Measurements from ENCODE around the gene GJD3. TPM values are rescaled to one million over a fixed set of nuclear protein-coding genes. Genes with fewer than 3 reads are reported as not detected.
A peak's percentile ranks its signal among the peaks of the same experiment; 100 is the strongest.

GJD3 gene
- total RNA-seq, 1 donor from 2014 or later = not detected

DNA sequence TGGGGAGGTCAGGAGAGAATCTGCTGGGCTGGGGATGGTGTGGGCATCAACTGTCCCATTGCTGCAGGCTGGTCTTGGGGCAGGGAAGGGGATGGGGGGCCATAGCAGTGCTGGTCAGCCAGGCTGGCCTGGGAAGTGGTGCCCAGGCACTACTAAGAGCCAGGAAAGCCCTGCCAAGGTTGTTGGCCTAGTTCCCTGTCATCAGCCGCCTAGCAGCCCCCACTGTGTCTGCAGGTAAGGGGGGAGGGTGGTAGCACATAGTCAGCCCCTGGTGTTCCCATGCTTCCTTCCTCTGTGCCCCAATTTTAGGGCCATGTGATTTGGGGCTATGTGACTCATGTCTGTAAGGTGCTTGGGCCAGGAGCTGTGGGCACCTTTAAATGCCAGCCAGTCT lies 17.8 kb downstream of the GJD3 start:
- peaks cover 79% of the 10 kb centered on the region for H3K4me1 Mint-ChIP-seq
- DNase-seq (ENCODE audit: low spot score in 2 of 2, unreplicated experiment in 2 of 2) = no peak
- TF ChIP-seq CTCF (IDR thresholded peaks at IDR 0.05; ENCODE audit: unreplicated experiment) = no peak
- H3K9me3 Mint-ChIP-seq = no peaks in the 10 kb centered on the region
- H3K4me3 Mint-ChIP-seq = peak overlapping the region; percentile 48
- H3K27me3 Mint-ChIP-seq (ENCODE audit: low read depth) = no peaks in the 10 kb centered on the region
- H3K36me3 Mint-ChIP-seq = peaks cover 7% of the 10 kb centered on the region
- H3K27ac Mint-ChIP-seq = peak overlapping the region; percentile 94

- Mint-ChIP-seq H3K4me3 (peak overlapping the region; percentile 94), H3K27ac (peak overlapping the region; percentile 94), H3K9me3 (no peaks in the 10 kb centered on the region), H3K4me1 (peaks cover 74% of the 10 kb centered on the region), H3K36me3 (peaks cover 7% of the 10 kb centered on the region), H3K27me3 (ENCODE audit: low read depth) (no peaks in the 10 kb centered on the region)
- TF ChIP-seq CTCF (IDR thresholded peaks at IDR 0.05; ENCODE audit: unreplicated experiment) = no peak
- no peak for DNase-seq (ENCODE audit: low spot score in 2 of 2, unreplicated experiment in 2 of 2)
These were observed 18.4 kb downstream of the GJD3 start for GRCh38 chr17:40345994-40346764.

GRCh38 chr17:40345161-40345993 lies 19.2 kb downstream of the GJD3 start:
- Mint-ChIP-seq H3K4me1 (peaks cover 74% of the 10 kb centered on the region), H3K4me3 (peak overlapping the region; percentile 94), H3K27ac (peak overlapping the region; percentile 94), H3K36me3 (peaks cover 10% of the 10 kb centered on the region), H3K27me3 (ENCODE audit: low read depth) (no peaks in the 10 kb centered on the region), H3K9me3 (no peaks in the 10 kb centered on the region)
- DNase-seq (ENCODE audit: low spot score in 2 of 2, unreplicated experiment in 2 of 2) = peak; percentile 75 to 83
- TF ChIP-seq CTCF (IDR thresholded peaks at IDR 0.05; ENCODE audit: unreplicated experiment) = no peak

GRCh38 chr17:40344421-40345160 lies 19.9 kb downstream of the GJD3 start:
- peaks cover 74% of the 10 kb centered on the region for H3K4me1 Mint-ChIP-seq
- TF ChIP-seq CTCF (IDR thresholded peaks at IDR 0.05; ENCODE audit: unreplicated experiment) = no peak
- H3K27me3 Mint-ChIP-seq (ENCODE audit: low read depth) = no peaks in the 10 kb centered on the region
- H3K4me3 Mint-ChIP-seq = peak overlapping the region; percentile 94
- peaks cover 9% of the 10 kb centered on the region for H3K36me3 Mint-ChIP-seq
- H3K27ac Mint-ChIP-seq = peak overlapping the region; percentile 94
- no peak for DNase-seq (ENCODE audit: low spot score in 2 of 2, unreplicated experiment in 2 of 2)
- H3K9me3 Mint-ChIP-seq = no peaks in the 10 kb centered on the region

- H3K36me3 Mint-ChIP-seq = peaks cover 2% of the 10 kb centered on the region
- no peak for TF ChIP-seq CTCF (IDR thresholded peaks at IDR 0.05; ENCODE audit: unreplicated experiment)
- H3K9me3 Mint-ChIP-seq = no peaks in the 10 kb centered on the region
- peak overlapping the region; percentile 94 for H3K4me3 Mint-ChIP-seq
- no peak for DNase-seq (ENCODE audit: low spot score in 2 of 2, unreplicated experiment in 2 of 2)
- H3K27ac Mint-ChIP-seq = peak overlapping the region; percentile 94
- no peaks in the 10 kb centered on the region for H3K27me3 Mint-ChIP-seq (ENCODE audit: low read depth)
- H3K4me1 Mint-ChIP-seq = peaks cover 70% of the 10 kb centered on the region
These were observed 21.1 kb downstream of the GJD3 start for GRCh38 chr17:40343219-40344119.

All from mesothelial cell of epicardium (in vitro differentiated cells).